CD4-positive, alpha-beta T cell treated with Interleukin-6 for 4 hours (primary cell): ENCODE measurements around the gene TJP3.

ENCODE experiments used
- DNase-seq: peaks from one replicate; pipeline ENCODE4 v3.0.0-alpha.2; 2020; ENCODE audit warnings: mixed read lengths

TJP3 gene

DNA sequence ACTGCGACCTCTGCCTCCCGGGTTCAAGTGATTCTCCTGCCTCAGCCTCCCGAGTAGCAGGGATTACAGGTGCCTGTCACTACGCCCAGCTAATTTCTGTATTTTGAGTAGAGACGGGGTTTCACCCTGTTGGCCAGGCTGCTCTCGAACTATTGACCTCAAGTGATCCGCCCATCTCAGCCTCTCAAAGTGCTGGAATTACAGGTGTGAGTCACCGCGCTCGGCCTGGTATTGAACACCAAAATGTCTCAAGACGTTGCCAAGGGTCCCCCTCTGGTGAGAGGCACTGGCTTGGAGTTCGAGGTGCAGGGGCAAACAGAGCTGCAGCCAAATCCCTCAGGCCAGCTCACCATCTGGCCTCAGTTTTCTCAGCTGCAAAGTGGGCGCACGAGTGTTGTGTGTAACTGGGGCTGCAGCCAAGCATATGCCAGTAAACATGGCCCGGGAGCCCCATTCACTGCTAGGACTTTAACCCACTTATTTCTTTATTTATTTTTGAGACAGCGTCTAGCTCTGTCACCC is 8.0 kb downstream of the TJP3 start:
- no peak for DNase-seq

DNA sequence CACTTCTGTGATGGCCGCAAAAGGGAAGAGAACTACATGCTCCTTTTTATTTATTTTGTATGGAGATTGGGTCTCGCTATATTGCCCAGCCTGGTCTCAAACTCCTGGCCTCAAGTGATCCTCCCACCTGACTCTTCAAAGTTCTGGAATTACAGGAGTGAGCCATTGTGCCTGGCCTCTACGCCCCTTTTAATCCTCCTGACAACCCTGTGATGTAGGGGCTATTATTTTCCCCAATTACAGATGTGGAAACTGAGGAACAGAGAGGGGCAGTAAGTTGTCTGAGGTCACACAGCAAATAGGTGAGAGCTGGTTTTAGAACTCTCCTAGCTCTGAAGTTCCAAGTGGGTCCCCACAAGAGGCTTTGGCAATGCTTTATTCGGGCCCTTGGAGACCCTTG is 11.7 kb downstream of the TJP3 start:
- no peak for DNase-seq

DNA sequence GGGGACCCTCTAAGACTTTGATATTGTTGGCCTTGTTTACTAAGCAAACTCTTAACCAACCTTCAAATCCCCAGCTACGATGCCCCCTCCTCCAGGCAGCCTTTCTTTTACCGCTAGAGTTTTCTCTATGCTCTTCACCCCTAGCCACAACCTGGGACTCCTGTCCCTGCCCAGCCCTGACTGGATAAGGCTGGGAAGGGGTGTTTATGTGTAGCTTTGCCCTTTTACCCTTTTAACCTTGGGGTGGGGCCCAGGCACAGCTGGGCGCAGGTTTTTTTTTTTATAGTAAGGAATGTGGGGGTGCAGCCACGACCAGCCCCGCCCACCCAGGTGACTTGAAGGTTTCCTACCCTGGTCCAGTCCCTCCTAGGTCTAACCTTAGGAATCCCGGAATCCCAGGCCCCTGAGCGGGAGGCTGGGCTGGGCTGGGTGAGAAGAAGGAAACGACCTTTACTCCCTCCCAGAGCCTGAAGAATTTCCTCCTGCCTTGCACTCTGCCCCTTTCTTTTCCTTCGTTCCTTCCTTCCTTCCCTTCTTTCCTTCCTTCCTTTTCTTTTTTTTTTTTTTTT is 12.2 kb downstream of the TJP3 start:
- no peak for DNase-seq

DNA sequence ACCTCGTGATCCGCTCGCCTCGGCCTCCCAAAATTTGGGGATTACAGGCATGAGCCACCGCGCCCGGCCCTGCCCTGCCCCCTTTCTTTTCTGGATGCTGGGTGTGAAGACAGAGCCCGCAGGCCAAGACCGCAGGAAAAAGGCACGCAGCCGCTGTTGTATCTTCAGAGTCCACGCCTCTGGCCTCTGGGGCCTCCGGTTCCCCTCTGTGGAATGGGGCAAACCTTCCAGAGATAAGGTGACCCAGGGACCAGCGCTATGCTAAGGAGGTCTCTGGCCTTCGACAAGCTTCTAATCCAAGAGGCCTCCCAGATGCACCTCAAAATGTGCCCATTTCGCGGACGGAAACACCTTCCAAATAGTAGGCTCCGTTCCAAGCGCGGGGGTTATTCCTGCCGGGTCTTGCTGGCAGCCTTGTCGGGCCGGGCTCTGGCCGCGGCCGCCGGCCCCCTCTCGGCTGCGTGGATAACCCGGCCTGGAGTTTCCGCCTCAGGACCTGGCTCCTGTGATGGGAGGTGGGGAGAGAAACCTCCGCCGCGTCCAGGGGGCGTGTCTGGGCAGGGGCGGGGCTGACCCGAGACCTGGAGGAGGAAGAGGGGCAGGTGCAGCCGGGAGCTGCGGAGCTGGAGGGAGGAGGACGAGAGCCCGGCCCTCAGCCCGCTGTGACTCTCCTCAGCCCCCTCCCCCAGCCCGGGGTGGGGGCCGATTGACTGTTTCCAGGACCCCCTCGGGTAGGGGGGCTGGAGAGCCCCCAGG is 13.1 kb downstream of the TJP3 start:
- DNase-seq = peak; percentile 93

DNA sequence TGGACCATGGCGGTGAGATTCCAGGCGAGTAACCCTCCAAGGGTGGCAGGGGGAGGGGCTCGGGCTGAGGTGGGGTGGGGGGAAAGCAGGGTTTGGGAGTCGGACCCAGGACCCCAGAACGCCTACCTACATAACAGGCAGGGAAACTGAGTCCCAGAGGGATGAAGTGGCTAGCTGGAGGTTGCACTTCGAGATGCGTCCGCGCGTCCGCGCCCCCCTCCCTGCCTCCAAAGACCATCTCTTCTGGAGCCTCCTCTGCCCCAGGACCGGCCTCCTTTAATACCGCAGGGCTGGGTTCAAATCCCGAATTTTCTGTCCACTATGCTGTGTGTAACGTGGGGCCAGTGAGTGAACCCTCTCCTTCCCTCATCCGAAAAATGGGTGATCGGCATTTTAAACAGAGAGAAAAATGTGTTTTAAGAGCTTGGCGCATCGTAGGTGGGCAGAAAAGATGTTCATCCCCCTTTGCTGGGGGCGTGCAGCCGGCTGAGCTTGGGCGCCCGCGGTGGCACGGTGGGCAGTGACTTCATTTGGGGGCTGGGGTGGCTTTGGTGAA is 13.8 kb downstream of the TJP3 start:
- no peak for DNase-seq

DNA sequence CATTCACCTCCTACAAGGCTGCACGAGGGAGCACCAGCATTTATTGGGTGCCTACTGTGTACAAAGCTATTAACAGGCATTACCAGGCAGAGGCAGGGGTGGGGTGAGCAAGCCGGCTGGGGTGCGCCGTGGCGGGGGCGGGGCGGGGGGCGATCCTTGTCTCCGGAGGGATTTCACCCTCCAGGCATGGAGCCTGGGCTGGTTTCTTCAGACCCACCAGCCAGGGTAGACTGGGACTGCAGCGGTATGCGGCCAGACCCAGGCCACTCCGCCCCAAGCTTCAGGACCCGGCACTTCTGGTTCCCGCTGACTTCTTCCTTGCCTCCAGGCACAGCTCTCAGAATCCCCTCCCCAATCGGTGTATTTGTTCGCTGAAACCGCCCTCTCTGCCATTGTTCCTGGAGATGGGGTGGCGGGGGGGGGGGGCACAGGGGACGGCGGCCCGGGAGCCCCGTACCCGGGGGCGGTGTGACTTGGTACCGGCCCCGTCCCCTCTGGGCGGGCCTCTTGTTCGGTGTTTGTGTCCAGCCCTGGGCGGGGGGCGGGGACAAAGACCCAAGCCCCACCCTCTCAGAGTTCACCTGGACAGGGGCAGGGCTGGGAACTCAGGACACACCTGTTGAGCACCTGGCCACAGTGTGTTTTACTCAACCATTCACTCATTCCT is 14.4 kb downstream of the TJP3 start:
- no peak for DNase-seq

DNA sequence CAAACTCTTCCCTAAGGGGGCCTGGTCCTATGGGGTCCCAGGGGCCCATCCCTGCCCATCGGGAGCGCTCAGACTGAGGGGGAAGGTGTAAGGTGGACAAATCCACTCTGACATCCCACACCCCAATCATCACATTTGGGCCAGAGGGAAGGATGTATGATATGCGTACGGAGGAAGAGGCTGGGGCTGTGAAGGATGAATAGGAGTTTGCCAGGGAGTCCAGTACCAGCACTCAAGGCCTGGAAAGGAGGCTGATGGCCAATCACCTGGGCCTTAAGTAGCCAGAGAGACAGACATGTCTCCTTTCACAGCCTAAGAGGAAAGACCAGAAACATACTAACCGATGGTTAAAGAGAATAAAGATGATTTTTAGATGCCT is 14.9 kb downstream of the TJP3 start:
- DNase-seq = no peak

DNA sequence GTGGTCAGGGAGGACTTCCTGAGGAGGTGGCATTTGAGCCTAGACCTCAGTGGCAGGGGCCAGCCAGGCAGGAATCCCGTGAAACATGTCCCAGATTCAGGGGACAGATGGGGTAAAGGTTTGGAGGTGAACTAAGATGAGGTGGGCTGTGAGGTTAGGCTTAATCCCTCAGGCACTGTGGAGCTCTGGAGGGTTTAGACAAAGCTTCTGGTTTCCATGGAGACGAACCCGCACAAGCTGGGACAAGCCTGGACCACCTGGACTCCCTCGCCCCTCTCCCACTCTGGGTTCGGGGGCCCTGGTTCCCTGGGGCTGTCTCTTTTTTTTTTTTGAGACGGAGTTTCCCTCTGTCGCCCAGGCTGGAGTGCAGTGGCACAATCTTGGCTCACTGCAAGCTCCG is 15.7 kb downstream of the TJP3 start:
- no peak for DNase-seq

DNA sequence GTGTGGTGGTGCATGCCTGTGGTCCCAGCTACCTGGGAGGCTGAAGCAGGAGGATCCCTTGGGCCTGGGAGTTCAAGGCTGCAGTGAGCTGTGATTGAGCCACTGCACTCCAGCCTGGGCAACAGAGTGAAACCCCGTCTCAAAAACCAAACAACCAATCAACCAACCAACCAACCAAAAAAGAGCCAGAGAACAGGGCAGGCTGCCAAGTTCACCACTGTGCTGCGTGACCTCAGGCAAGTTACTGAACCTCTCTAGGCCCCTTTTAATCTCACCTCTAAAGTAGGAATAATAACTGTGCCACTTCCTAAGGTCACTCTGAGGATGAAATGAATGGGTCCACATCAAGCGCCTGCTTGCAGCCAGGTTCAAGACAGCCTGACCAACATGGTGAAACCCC is 16.9 kb downstream of the TJP3 start:
- no peak for DNase-seq

DNA sequence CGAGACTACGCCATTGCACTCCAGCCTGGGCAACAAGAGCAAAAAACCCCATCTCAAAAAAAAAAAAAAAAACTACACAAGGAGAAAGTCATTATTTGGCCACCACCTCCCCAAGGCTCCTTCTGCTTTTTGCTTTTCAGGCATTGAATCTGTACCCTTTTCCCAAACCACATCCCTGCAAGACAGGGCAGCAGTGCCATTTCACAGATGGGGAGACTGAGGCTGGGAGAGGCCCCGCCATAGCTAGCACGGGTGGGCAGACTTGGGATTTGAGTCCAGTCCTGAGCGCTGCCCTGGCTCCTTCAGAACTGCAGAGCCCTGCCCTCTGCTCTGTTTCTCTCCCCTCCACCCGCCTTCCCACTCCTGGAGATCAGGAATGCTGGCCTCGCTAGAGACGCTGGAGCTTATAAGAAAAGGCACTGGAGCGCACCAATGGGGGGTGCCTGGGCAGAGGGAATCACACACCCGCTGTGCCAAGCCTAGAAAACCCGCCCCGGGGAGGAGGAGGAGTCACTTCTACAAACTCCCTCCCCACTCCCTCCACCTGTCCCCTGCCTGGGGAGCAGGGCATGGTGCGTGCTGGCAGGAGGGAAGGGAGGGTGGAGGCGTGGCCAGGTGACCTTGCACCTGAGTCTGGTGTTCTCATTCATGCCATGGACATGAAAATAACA is 17.6 kb downstream of the TJP3 start:
- no peak for DNase-seq

DNA sequence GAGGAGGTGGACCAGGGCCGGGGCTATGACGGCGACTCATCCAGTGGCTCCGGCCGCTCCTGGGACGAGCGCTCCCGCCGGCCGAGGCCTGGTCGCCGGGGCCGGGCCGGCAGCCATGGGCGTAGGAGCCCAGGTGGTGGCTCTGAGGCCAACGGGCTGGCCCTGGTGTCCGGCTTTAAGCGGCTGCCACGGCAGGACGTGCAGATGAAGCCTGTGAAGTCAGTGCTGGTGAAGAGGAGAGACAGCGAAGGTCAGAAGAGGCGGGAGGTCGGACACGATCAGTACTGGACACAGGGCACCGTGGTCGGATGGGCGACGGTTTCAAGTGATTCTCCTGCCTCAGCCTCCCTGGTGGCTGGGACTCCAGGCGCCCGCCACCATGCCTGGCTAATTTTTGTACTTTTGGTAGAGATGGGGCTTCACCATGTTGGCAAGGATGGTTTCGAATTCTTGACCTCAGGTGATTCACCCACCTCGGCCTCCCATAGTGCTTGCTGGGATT is 22.3 kb downstream of the TJP3 start:
- no peak for DNase-seq

DNA sequence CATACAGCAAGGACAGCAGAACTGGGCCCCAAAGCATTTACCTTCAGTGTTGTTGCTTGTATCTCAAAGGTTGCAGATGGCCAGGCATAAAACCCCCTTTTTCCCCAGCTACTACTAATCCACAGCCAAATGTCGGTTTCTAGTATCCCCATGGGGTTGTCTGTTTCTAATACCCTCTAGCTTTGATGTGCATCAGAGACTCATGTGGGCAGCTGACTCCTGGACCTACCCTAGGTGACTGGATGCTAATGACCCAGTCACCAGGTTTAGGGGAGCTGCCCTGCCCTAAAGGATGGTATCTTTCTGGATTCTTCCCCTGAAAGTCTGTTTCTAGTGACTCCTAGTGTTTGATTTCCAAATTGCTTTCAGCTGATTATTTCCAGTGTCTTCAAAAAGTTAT is 23.9 kb downstream of the TJP3 start:
- no peak for DNase-seq

DNA sequence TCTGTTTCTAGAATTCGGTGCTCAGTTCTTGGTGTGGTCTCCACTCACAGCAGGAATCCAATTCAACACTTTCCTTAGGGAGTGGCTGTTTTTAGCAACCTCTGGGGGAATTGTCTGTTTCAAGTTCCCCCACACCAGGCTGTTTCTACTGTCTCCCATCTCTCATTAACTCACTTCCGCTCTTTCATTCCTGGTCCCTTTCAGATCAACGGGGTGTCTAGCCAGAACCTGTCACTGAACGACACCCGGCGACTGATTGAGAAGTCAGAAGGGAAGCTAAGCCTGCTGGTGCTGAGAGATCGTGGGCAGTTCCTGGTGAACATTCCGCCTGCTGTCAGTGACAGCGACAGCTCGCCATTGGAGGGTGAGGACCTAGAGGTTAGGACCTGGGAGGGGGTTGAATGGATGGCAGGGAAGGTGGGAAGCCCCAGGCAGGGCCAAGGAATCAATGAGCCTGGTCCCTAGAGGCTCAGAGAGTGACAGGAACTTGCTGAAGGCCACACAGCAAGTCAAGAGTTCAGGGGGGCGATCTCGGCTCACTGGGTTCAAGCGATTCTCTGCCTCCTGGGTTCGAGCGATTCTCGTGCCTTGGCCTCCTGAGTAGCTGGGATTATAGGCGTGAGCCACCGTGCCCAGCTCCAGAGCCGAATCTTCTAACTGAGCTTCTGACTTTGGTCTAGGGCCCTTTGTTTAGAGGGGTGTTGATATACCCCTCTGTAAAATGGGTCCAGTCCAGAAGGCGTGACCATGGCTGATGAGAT is 25.5 kb downstream of the TJP3 start:
- no peak for DNase-seq

DNA sequence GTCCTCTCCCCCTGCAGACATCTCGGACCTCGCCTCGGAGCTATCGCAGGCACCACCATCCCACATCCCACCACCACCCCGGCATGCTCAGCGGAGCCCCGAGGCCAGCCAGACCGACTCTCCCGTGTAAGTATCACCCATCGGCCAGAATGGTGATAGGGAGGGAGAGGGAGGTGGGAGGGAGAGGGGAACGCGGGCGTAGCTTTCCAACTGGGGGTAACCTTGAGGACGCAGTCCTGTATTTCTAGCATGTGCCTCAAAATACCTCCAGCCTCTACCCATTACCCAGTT is 26.1 kb downstream of the TJP3 start:
- DNase-seq = no peak

DNA sequence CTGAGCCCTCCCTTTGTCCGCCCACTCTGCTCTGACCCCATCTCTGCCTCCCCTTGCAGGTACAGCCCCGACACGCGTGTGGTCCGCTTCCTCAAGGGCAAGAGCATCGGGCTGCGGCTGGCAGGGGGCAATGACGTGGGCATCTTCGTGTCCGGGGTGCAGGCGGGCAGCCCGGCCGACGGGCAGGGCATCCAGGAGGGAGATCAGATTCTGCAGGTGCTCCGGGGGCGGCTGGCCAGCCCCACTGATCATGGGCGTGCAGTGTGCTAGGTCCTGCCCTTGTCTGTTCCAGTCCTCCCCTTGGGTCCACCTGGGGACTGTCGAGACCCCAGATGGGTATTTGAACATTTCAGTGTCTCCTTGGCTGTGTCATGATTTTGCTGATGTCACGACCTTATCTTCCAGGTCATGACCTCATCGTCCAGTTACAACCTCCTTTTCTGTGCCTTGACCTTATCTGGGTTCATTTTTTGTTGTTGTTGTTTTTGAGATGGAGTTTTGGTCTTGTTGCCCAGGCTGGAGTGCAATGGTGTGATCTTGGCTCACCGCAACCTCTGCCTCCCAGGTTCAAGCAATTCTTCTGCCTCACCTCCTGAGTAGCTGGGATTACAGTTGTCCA is 28.0 kb downstream of the TJP3 start:
- DNase-seq = no peak

DNA sequence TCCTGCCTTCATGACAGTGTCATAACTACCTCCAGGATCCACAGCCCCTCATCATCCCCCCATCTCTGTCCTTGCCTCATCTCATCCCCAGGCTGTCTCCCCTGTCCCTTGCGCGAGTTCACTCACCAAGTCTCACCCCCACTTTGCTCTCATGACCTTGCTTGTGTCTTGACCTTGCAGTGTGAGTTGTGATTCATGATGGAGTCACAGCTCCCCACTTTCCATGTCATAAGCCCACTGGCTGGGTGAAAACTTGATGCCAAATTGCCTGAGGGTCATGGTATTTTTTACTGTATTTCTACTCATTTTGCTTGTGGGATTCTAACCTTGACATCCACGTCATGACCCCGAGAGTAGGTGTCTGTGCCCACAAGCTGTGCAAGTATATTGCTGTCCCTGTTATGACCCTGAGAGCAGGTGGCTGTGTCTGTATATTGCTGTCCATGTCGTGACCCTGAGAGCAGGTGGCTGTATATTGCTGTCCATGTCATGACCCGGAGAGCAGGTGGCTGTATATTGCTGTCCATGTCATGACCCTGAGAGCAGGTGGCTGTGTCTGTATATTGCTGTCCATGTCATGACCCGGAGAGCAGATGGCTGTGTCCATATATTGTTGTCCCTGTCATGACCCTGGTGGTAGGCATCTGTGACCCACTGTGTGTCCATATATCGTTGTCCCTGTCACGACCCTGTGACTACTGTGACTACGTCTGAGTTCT is 29.5 kb downstream of the TJP3 start:
- no peak for DNase-seq

DNA sequence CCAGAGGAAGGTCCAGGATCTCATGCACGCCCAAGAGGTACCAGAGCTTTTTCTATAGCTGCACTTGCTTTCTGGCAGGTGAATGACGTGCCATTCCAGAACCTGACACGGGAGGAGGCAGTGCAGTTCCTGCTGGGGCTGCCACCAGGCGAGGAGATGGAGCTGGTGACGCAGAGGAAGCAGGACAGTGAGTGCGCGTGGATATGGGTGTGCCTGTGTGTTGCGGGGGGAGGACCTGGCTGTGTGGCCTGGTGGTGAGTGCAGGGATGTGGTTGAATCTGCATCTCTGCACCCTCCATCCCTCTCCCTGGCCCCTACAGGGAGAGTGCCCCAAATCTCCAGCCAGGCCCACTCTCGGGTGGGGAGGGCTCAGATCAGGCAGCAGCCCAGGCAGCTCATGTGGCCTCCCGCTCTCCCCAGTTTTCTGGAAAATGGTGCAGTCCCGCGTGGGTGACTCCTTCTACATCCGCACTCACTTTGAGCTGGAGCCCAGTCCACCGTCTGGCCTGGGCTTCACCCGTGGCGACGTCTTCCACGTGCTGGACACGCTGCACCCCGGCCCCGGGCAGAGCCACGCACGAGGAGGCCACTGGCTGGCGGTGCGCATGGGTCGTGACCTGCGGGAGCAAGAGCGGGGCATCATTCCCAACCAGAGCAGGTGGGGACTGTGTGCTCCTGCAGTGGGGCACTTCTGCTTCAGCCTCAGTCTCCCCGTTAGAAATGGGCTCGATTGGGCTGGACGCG is 30.5 kb downstream of the TJP3 start:
- no peak for DNase-seq

DNA sequence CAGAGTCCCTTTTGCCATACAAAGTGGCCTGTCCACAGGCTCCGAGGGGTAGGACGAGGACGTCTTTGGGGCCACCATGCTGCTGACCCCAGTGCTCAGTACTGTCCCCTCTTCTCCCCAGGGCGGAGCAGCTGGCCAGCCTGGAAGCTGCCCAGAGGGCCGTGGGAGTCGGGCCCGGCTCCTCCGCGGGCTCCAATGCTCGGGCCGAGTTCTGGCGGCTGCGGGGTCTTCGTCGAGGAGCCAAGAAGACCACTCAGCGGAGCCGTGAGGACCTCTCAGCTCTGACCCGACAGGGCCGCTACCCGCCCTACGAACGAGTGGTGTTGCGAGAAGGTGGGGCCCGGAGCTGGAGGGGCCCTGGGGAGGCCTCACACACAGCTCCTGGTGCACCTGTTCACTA is 32.2 kb downstream of the TJP3 start:
- DNase-seq = no peak

DNA sequence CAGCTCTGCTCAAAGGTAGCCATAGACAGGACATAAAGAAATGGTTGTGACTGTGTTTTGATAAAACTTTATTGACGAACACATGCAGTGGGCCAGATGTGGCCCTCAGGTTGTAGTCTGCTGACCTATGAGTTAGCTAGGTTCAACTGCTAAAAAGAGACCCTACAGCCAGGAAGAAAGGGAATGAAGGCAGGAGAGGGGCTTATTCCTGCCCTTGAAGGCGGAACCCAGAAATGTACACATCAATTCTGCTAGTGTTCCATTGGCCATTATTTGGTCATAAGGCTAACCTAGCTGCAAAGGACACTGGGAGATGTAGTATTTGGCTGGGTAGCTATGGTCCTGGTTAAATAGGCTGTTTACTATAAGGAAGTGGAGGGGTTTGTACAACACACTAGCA is 35.3 kb downstream of the TJP3 start:
- DNase-seq = no peak

DNA sequence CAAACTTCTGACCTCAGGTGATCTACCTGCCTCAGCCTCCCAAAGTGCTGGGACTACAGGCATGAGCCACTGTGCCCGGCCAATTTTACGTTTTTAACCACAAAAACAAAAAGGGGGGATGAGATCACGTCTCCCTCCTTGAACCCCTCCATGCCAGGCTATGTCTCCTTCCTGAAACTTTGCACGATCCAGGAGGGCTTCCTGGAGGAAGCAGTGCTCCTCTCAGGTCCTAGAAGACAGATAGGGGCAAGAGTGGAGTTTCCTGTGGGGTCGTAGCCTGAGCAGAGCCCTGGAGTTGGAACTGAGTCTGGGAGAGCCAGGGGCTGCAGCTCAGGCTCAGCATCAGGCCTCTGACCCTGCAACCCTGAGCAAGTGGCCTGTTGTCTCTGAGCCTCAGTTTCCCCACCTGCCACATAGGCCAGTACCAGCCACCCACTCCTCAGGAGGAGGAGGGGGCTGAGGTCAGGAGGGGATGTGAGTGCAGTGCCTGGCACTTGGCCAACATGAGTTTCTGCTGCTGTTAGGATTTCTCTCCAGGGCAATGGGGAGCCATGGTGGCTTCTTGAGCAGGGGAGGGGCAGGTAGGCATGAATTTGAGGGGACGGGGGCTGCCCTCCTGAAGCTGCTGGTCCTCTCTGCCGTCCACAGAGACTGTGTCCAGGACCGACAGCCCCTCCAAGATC is 37.3 kb downstream of the TJP3 start:
- DNase-seq = no peak
